ENCODE measurements around the gene DNAH11. TPM values are rescaled to one million over a fixed set of nuclear protein-coding genes. Genes with fewer than 3 reads are reported as not detected.

Gene DNAH11
- total RNA-seq, 1 donor from 2014 or later: 3.4 TPM

GRCh38 chr7:21912931-21913780, 370.3 kb downstream of the DNAH11 start:
- H3K27me3 ChIP-seq: no peaks in the 10 kb centered on the region
- intact Hi-C loops (cut with DNase I): no loop called here
- H3K9me3 ChIP-seq: no peaks in the 10 kb centered on the region
- no peaks in the 10 kb centered on the region for H3K4me1 ChIP-seq
- TF ChIP-seq CTCF (IDR thresholded peaks at IDR 0.05): no peak
- H3K27ac ChIP-seq: no peak overlapping the region
- ATAC-seq (no peak), DNase-seq (no peak)
- peaks cover 10% of the 10 kb centered on the region for H3K36me3 ChIP-seq
- no peak overlapping the region for H3K4me3 ChIP-seq

- intact Hi-C loops (cut with DNase I): no loop called here
- no peak for TF ChIP-seq CTCF (IDR thresholded peaks at IDR 0.05)
- no peak overlapping the region for H3K4me3 ChIP-seq
- no peaks in the 10 kb centered on the region for H3K27me3 ChIP-seq
- no peaks in the 10 kb centered on the region for H3K9me3 ChIP-seq
- H3K27ac ChIP-seq: no peak overlapping the region
- ATAC-seq: no peak
- H3K4me1 ChIP-seq: no peaks in the 10 kb centered on the region
- peaks cover 10% of the 10 kb centered on the region for H3K36me3 ChIP-seq
- DNase-seq: no peak
Measured at GRCh38 chr7:21914671-21915070, 371.8 kb downstream of the DNAH11 start.

- no peak overlapping the region for H3K4me3 ChIP-seq
- H3K36me3 ChIP-seq: peaks cover 10% of the 10 kb centered on the region
- H3K4me1 ChIP-seq: no peaks in the 10 kb centered on the region
- ATAC-seq (no peak), DNase-seq (no peak)
- no peak for TF ChIP-seq CTCF (IDR thresholded peaks at IDR 0.05)
- no peaks in the 10 kb centered on the region for H3K9me3 ChIP-seq
- no peaks in the 10 kb centered on the region for H3K27me3 ChIP-seq
- no peak overlapping the region for H3K27ac ChIP-seq
- intact Hi-C loops (cut with DNase I): no loop called here
Measured at GRCh38 chr7:21915140-21915539, 372.3 kb downstream of the DNAH11 start.

- intact Hi-C loops (cut with DNase I): no loop called here
- H3K4me3 ChIP-seq: no peak overlapping the region
- peaks cover 10% of the 10 kb centered on the region for H3K36me3 ChIP-seq
- no peaks in the 10 kb centered on the region for H3K27me3 ChIP-seq
- H3K4me1 ChIP-seq: no peaks in the 10 kb centered on the region
- TF ChIP-seq CTCF (IDR thresholded peaks at IDR 0.05): no peak
- DNase-seq: no peak
- H3K9me3 ChIP-seq: no peaks in the 10 kb centered on the region
- no peak overlapping the region for H3K27ac ChIP-seq
- no peak for ATAC-seq
Measured at GRCh38 chr7:21916176-21916575, 373.3 kb downstream of the DNAH11 start.

GRCh38 chr7:21916629-21917028, 373.8 kb downstream of the DNAH11 start:
- TF ChIP-seq CTCF (IDR thresholded peaks at IDR 0.05): no peak
- intact Hi-C loops (cut with DNase I): no loop called here

More at GRCh38 chr7:21916629-21917028, 373.8 kb downstream of the DNAH11 start:
- H3K4me1 ChIP-seq: no peaks in the 10 kb centered on the region
- no peaks in the 10 kb centered on the region for H3K9me3 ChIP-seq
- no peak overlapping the region for H3K4me3 ChIP-seq
- DNase-seq: no peak
- H3K27ac ChIP-seq: no peak overlapping the region
- ATAC-seq: no peak
- peaks cover 10% of the 10 kb centered on the region for H3K36me3 ChIP-seq
- no peaks in the 10 kb centered on the region for H3K27me3 ChIP-seq

Data from upper lobe of right lung (tissue), 1 donor.